Neural cell (in vitro differentiated cells): ENCODE measurements around the gene SLC9A3. TPM values are rescaled to one million over a fixed set of nuclear protein-coding genes. Genes with fewer than 3 reads are reported as not detected.

Experiments
- H2AFZ ChIP-seq: fragments of 200-600, 300-800 bp; sonication (generic), shearing (Covaris generic); 2 replicates; pipeline ENCODE4 v1.6.0; 2014; ENCODE audit warnings: low read depth, mild to moderate bottlenecking, antibody characterized with exemption, low read length, moderate library complexity
- H3F3A ChIP-seq: fragments of 200-600 bp; shearing (Covaris generic); 2 replicates; pipeline ENCODE4 v1.6.1; 2016; ENCODE audit warnings: mild to moderate bottlenecking, moderate library complexity, mixed read lengths, antibody characterized with exemption, low read length; ENCODE audit not compliant: insufficient read depth, poor library complexity, severe bottlenecking
- H3K27ac ChIP-seq: fragments of 200-600, 300-800 bp; sonication (generic), shearing (Covaris generic); 2 replicates; pipeline ENCODE4 v1.5.1; 2014; ENCODE audit warnings: mild to moderate bottlenecking, low read length, moderate library complexity
- H3K27me3 ChIP-seq: fragments of 300-800, 200-600 bp; sonication (generic), shearing (Covaris generic); 2 replicates; pipeline ENCODE4 v1.6.0; 2014; ENCODE audit warnings: mild to moderate bottlenecking, low read depth, low read length, moderate library complexity; ENCODE audit not compliant: insufficient read depth
- H3K36me3 ChIP-seq: fragments of 300-800, 200-600 bp; sonication (generic), shearing (Covaris generic); 2 replicates; pipeline ENCODE4 v1.5.1; 2014; ENCODE audit warnings: mild to moderate bottlenecking, antibody characterized with exemption, low read length, moderate library complexity; ENCODE audit not compliant: insufficient read depth
- H3K4me2 ChIP-seq: fragments of 300-800, 200-600 bp; sonication (generic), shearing (Covaris generic); 2 replicates; pipeline ENCODE4 v1.6.0; 2014; ENCODE audit warnings: mild to moderate bottlenecking, low read length
- H3K4me3 ChIP-seq: fragments of 300-800, 200-600 bp; sonication (generic), shearing (Covaris generic); 2 replicates; pipeline ENCODE4 v1.5.1; 2014; ENCODE audit warnings: mild to moderate bottlenecking, low read length, moderate library complexity
- H3K79me2 ChIP-seq: fragments of 200-600 bp; shearing (Covaris generic); replicated peaks from 2 replicates; pipeline ENCODE4 v1.6.0; 2014; ENCODE audit warnings: mild to moderate bottlenecking, low read length, moderate library complexity; ENCODE audit not compliant: insufficient read depth
- H3K9ac ChIP-seq: fragments of 300-800, 200-600 bp; sonication (generic), shearing (Covaris generic); 2 replicates; pipeline ENCODE4 v1.6.1; 2016; ENCODE audit warnings: mild to moderate bottlenecking, low read length, mixed read lengths
- H3K9me2 ChIP-seq: fragments of 200-600 bp; shearing (Covaris generic); 2 replicates; pipeline ENCODE4 v1.6.1; 2016; ENCODE audit warnings: mild to moderate bottlenecking, low read length, mixed read lengths; ENCODE audit not compliant: insufficient read depth
- H3K9me3 ChIP-seq: fragments of 200-600, 300-800 bp; sonication (generic), shearing (Covaris generic); 2 replicates; pipeline ENCODE4 v1.6.1; 2016; ENCODE audit warnings: mild to moderate bottlenecking, mixed run types, low read length, moderate library complexity, mixed read lengths
- H4K20me1 ChIP-seq: fragments of 200-600 bp; shearing (Covaris generic); 2 replicates; pipeline ENCODE4 v1.6.1; 2016; ENCODE audit warnings: mild to moderate bottlenecking, mixed run types; ENCODE audit not compliant: insufficient read depth
- CTCF ChIP-seq: fragments of 450-650 bp; IDR thresholded peaks from 2 replicates; pipeline ENCODE4 v1.5.1; 2014; ENCODE audit warnings: antibody characterized with exemption, mild to moderate bottlenecking, moderate library complexity; ENCODE audit not compliant: poor library complexity, severe bottlenecking
- EP300 ChIP-seq: fragments of 450-650 bp; conservative IDR thresholded peaks from 2 replicates; pipeline ENCODE4 v1.6.1; 2014; ENCODE audit warnings: antibody characterized with exemption, mild to moderate bottlenecking, moderate library complexity; ENCODE audit not compliant: poor library complexity, severe bottlenecking
- EZH2 ChIP-seq: fragments of 200-600, 300-800 bp; shearing (Covaris generic), sonication (generic); IDR thresholded peaks from 2 replicates; pipeline ENCODE4 v1.6.1; 2014; ENCODE audit warnings: antibody characterized with exemption, low read length, borderline replicate concordance, mild to moderate bottlenecking; ENCODE audit not compliant: insufficient read depth, poor library complexity, severe bottlenecking
- MXI1 ChIP-seq: fragments of 450-650 bp; conservative IDR thresholded peaks from 2 replicates; pipeline ENCODE4 v1.6.1; 2014; ENCODE audit warnings: antibody characterized with exemption, mild to moderate bottlenecking; ENCODE audit not compliant: poor library complexity, severe bottlenecking
- POLR2AphosphoS5 ChIP-seq: IDR thresholded peaks from 2 replicates; pipeline ENCODE4 v1.6.1; 2012
- RAD21 ChIP-seq: fragments of 450-650 bp; conservative IDR thresholded peaks from 2 replicates; pipeline ENCODE4 v1.6.1; 2014; ENCODE audit warnings: antibody characterized with exemption, mild to moderate bottlenecking, moderate library complexity
- REST ChIP-seq: IDR thresholded peaks from 2 replicates; pipeline ENCODE4 v1.6.1; 2012; ENCODE audit warnings: borderline replicate concordance
- SMC3 ChIP-seq: fragments of 450-650 bp; conservative IDR thresholded peaks from 2 replicates; pipeline ENCODE4 v1.6.1; 2014; ENCODE audit warnings: antibody characterized with exemption, mild to moderate bottlenecking, moderate library complexity; ENCODE audit not compliant: poor library complexity
- TAF1 ChIP-seq: IDR thresholded peaks from 2 replicates; pipeline ENCODE4 v1.6.1; 2012; ENCODE audit warnings: low read depth
- polyA plus RNA-seq: library from polyadenylated mRNA; depleted of rRNA; stranded (reverse); fragments of >200 nt; gene quantifications from 2 replicates; pipeline ENCODE4 v1.2.3, GENCODE V29; 2014

The SLC9A3 gene
- polyA plus RNA-seq, 1 donor from 2014 or later = 4.0 TPM

GRCh38 chr5:428754-429452 is 95.3 kb downstream of the SLC9A3 start:
- Histone ChIP-seq H3K36me3 (no peaks in the 10 kb centered on the region), H2AFZ (no peak overlapping the region), H4K20me1 (no peaks in the 10 kb centered on the region), H3K4me3 (no peak overlapping the region), H3K9me3 (no peaks in the 10 kb centered on the region), H3K9ac (no peak overlapping the region), H3K4me2 (no peak overlapping the region), H3K9me2 (no peaks in the 10 kb centered on the region), H3F3A (no peaks in the 10 kb centered on the region), H3K27me3 (no peaks in the 10 kb centered on the region), H3K79me2 (no peaks in the 10 kb centered on the region), H3K27ac (no peak overlapping the region)
- TF ChIP-seq SMC3 (no peak), REST (no peak), EP300 (no peak), POLR2AphosphoS5 (no peak), MXI1 (no peak), EZH2 (no peak), TAF1 (no peak), CTCF (no peak), RAD21 (no peak)

- no peak overlapping the region for H2AFZ ChIP-seq
- H3K36me3 ChIP-seq = no peaks in the 10 kb centered on the region
- no peak overlapping the region for H3K9ac ChIP-seq
- no peaks in the 10 kb centered on the region for H4K20me1 ChIP-seq
- H3K79me2 ChIP-seq = no peaks in the 10 kb centered on the region
- TF ChIP-seq MXI1 (no peak), CTCF (no peak), EZH2 (no peak), SMC3 (no peak), POLR2AphosphoS5 (no peak), EP300 (no peak), RAD21 (no peak), TAF1 (no peak), REST (no peak)
- H3K27ac ChIP-seq = no peak overlapping the region
- H3K27me3 ChIP-seq = no peaks in the 10 kb centered on the region
- no peaks in the 10 kb centered on the region for H3F3A ChIP-seq
- no peak overlapping the region for H3K4me2 ChIP-seq
- H3K9me2 ChIP-seq = no peaks in the 10 kb centered on the region
- H3K4me3 ChIP-seq = no peak overlapping the region
- no peaks in the 10 kb centered on the region for H3K9me3 ChIP-seq
Observed at GRCh38 chr5:428219-428618, 96.0 kb downstream of the SLC9A3 start.
